Activated CD4-positive, alpha-beta T cell treated with anti-CD3 and anti-CD28 coated beads, Interleukin-2, amount 10 ng/mL, durations not matched to agents 24 days and 14 days (primary cell): Measurements from ENCODE around the gene PPIL3. TPM values are rescaled to one million over a fixed set of nuclear protein-coding genes. Genes with fewer than 3 reads are reported as not detected.

Experiments
- DNase-seq: peaks from one replicate; pipeline ENCODE4 v3.0.0; 2022
- H3K27ac Mint-ChIP-seq: one replicate; pipeline ENCODE4 v1.8.0; 2022; ENCODE audit warnings: mild to moderate bottlenecking, mixed read lengths
- H3K27me3 Mint-ChIP-seq: one replicate; pipeline ENCODE4 v1.8.0; 2022; ENCODE audit warnings: mixed read lengths
- H3K36me3 Mint-ChIP-seq: one replicate; pipeline ENCODE4 v1.8.0; 2022; ENCODE audit warnings: low read depth, mild to moderate bottlenecking, mixed read lengths
- H3K4me1 Mint-ChIP-seq: one replicate; pipeline ENCODE4 v1.8.0; 2021; ENCODE audit warnings: mixed read lengths
- H3K4me3 Mint-ChIP-seq: one replicate; pipeline ENCODE4 v1.8.0; 2022; ENCODE audit warnings: mild to moderate bottlenecking, moderate library complexity, mixed read lengths
- H3K9me3 Mint-ChIP-seq: one replicate; pipeline ENCODE4 v1.8.0; 2021; ENCODE audit warnings: mixed read lengths
- intact Hi-C: fragments of 100-400 bp; cut with micrococcal nuclease; formaldehyde crosslinking; loops from one replicate; pipeline ENCODE4 v1.15.1; 2023
- total RNA-seq: library from RNA; stranded (reverse); gene quantifications from 2 replicates; pipeline ENCODE4 v1.2.3, GENCODE V29; 2022

Gene PPIL3
- total RNA-seq, 1 donor from 2014 or later, result 52.6 TPM

- peaks cover 4% of the 10 kb centered on the region for H3K4me1 Mint-ChIP-seq
- peaks cover 22% of the 10 kb centered on the region for H3K36me3 Mint-ChIP-seq
- H3K27ac Mint-ChIP-seq, result no peak overlapping the region
Observed at GRCh38 chr2:200847939-200848338, 40.9 kb downstream of the PPIL3 start.

DNA sequence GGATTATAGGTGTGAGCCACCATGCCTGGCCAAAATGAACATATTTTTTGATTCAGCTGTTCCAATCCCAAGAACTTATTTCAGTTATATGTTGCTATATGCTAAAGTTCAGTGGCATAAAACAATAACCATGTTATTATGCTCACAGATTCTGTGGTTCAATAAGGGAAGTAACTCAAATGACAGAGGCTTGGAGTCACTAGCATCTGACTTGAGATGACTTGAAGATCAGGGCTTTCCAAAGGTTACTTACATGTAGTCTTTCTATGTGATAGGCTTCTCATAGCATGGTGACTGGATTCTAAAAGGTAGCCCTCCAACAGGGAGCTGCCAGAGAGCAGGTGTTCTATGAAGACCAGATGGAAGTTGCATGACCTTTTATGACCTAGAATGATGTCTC lies 41.6 kb downstream of the PPIL3 start:
- Mint-ChIP-seq H3K27ac (no peak overlapping the region), H3K9me3 (no peaks in the 10 kb centered on the region), H3K4me3 (no peak overlapping the region), H3K36me3 (peaks cover 16% of the 10 kb centered on the region), H3K27me3 (no peaks in the 10 kb centered on the region), H3K4me1 (peaks cover 2% of the 10 kb centered on the region)
- DNase-seq, result no peak
- intact Hi-C loops, result no loop called here

More at GRCh38 chr2:200847939-200848338, 40.9 kb downstream of the PPIL3 start:
- no peaks in the 10 kb centered on the region for H3K9me3 Mint-ChIP-seq
- DNase-seq, result no peak
- intact Hi-C loops, result no loop called here
- no peak overlapping the region for H3K4me3 Mint-ChIP-seq
- no peaks in the 10 kb centered on the region for H3K27me3 Mint-ChIP-seq

GRCh38 chr2:200845669-200846325 lies 43.1 kb downstream of the PPIL3 start:
- Mint-ChIP-seq H3K4me3 (no peak overlapping the region), H3K4me1 (peaks cover 2% of the 10 kb centered on the region), H3K27me3 (no peaks in the 10 kb centered on the region), H3K27ac (no peak overlapping the region), H3K9me3 (no peaks in the 10 kb centered on the region), H3K36me3 (peaks cover 6% of the 10 kb centered on the region)
- intact Hi-C loops, result no loop called here
- no peak for DNase-seq

GRCh38 chr2:200845194-200845593 lies 43.7 kb downstream of the PPIL3 start:
- Mint-ChIP-seq H3K9me3 (no peaks in the 10 kb centered on the region), H3K4me1 (no peaks in the 10 kb centered on the region), H3K27ac (no peak overlapping the region), H3K36me3 (no peaks in the 10 kb centered on the region), H3K4me3 (no peak overlapping the region), H3K27me3 (no peaks in the 10 kb centered on the region)
- no peak for DNase-seq
- intact Hi-C loops, result no loop called here

GRCh38 chr2:200843993-200844948 lies 44.6 kb downstream of the PPIL3 start:
- Mint-ChIP-seq H3K9me3 (no peaks in the 10 kb centered on the region), H3K4me1 (no peaks in the 10 kb centered on the region), H3K36me3 (no peaks in the 10 kb centered on the region), H3K4me3 (no peak overlapping the region), H3K27me3 (no peaks in the 10 kb centered on the region), H3K27ac (no peak overlapping the region)
- intact Hi-C loops, result no loop called here
- DNase-seq, result no peak

- Mint-ChIP-seq H3K4me3 (no peak overlapping the region), H3K4me1 (no peaks in the 10 kb centered on the region)
- intact Hi-C loops, result no loop called here
Observed at GRCh38 chr2:200839513-200839912, 49.4 kb downstream of the PPIL3 start.

DNA sequence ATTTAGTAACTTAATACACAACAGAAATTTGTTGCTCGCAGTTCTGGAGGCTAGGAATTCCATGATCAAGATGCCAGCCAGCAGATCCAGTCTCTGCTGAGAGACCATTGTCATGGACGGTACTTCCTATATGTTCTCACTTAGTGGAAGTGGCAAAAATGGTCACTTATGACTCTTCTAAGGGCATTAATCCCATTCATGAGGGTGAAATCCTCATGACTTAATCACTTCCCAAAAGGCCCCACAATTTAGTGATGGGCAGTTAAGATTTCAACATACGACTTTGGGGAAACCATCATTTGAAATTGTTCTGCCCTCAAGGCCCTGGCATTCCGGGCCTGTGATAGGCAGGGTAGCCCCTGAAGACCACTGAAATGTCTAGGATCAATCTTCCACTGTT lies 54.2 kb downstream of the PPIL3 start:
- peaks cover 16% of the 10 kb centered on the region for H3K9me3 Mint-ChIP-seq
- intact Hi-C loops, result no loop called here
- H3K27me3 Mint-ChIP-seq, result peaks cover 2% of the 10 kb centered on the region
- H3K4me3 Mint-ChIP-seq, result no peak overlapping the region
- DNase-seq, result no peak
- H3K36me3 Mint-ChIP-seq, result peaks cover 2% of the 10 kb centered on the region
- no peak overlapping the region for H3K27ac Mint-ChIP-seq
- H3K4me1 Mint-ChIP-seq, result peaks cover 2% of the 10 kb centered on the region

More at GRCh38 chr2:200839513-200839912, 49.4 kb downstream of the PPIL3 start:
- H3K36me3 Mint-ChIP-seq, result peaks cover 2% of the 10 kb centered on the region
- no peaks in the 10 kb centered on the region for H3K27me3 Mint-ChIP-seq
- no peak overlapping the region for H3K27ac Mint-ChIP-seq
- no peak for DNase-seq
- peaks cover 16% of the 10 kb centered on the region for H3K9me3 Mint-ChIP-seq

DNA sequence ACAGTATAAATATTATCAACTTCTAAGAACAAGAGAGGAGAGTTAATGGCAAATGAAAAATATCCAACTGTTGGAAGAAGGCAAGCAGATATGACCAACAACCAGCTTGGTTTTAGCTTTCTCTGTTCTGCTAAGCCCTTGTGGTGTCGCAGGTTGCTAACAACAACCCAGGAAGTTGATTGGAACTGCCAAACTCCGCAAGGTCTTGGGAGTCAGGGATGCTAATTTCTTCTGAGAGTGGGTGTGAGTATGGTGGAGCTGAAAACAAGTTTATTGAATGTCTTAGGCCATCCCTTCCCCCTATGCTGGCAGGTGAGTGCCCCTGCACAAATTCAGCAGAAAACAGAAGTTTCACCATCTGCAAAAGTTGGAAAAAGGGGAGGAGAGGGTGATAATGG lies 59.6 kb downstream of the PPIL3 start:
- H3K9me3 Mint-ChIP-seq, result no peaks in the 10 kb centered on the region
- no peak overlapping the region for H3K4me3 Mint-ChIP-seq
- H3K27me3 Mint-ChIP-seq, result peaks cover 2% of the 10 kb centered on the region
- intact Hi-C loops, result loop anchor here (2.0 kb wide), 1 partner anchor 14 kb away; no protein-coding TSS in a partner anchor
- H3K4me1 Mint-ChIP-seq, result peaks cover 7% of the 10 kb centered on the region
- no peak overlapping the region for H3K27ac Mint-ChIP-seq
- DNase-seq, result no peak
- H3K36me3 Mint-ChIP-seq, result peaks cover 16% of the 10 kb centered on the region

DNA sequence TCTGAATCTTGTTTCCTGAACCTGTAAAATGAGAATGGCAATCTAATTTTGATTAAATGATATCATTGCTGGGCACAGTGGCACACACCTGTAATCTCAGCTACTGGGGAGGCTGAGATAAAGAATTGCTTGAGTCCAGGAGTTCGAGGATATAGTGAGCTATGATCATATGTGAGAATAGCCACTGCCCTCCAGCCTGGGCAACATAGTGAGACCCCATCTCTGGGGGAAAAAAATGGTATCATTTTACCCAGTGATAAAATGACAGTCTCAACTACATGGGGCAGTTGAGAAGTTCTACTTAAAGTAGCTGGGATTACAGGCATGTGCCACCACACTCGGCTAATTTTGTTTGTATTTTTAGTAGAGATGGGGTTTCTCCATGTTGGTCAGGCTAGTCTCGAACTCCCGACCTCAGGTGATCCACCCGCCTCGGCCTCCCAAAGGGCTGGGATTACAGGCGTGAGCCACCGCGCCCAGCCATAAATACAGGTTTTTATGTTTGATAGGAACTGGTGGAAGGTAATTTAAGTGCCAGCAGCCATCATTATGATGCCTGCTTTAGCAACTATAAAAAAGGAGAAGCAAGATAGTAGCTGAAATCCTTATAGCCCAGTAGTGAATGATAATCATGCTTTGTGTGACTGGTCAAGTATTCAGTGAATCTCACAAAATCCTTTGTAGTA lies 60.2 kb downstream of the PPIL3 start:
- peaks cover 7% of the 10 kb centered on the region for H3K4me1 Mint-ChIP-seq
- no peak overlapping the region for H3K4me3 Mint-ChIP-seq
- DNase-seq, result no peak
- H3K27ac Mint-ChIP-seq, result no peak overlapping the region
- intact Hi-C loops, result loop anchor here (2.0 kb wide), 1 partner anchor 14 kb away; no protein-coding TSS in a partner anchor
- H3K36me3 Mint-ChIP-seq, result peaks cover 19% of the 10 kb centered on the region
- H3K27me3 Mint-ChIP-seq, result peaks cover 2% of the 10 kb centered on the region
- no peaks in the 10 kb centered on the region for H3K9me3 Mint-ChIP-seq

GRCh38 chr2:200828104-200828503 lies 60.8 kb downstream of the PPIL3 start:
- Mint-ChIP-seq H3K27me3 (peaks cover 2% of the 10 kb centered on the region), H3K4me3 (no peak overlapping the region), H3K4me1 (peaks cover 7% of the 10 kb centered on the region), H3K27ac (no peak overlapping the region), H3K36me3 (peaks cover 19% of the 10 kb centered on the region), H3K9me3 (no peaks in the 10 kb centered on the region)
- DNase-seq, result no peak
- intact Hi-C loops, result loop anchor here (2.0 kb wide), 1 partner anchor 13 kb away; no protein-coding TSS in a partner anchor

DNA sequence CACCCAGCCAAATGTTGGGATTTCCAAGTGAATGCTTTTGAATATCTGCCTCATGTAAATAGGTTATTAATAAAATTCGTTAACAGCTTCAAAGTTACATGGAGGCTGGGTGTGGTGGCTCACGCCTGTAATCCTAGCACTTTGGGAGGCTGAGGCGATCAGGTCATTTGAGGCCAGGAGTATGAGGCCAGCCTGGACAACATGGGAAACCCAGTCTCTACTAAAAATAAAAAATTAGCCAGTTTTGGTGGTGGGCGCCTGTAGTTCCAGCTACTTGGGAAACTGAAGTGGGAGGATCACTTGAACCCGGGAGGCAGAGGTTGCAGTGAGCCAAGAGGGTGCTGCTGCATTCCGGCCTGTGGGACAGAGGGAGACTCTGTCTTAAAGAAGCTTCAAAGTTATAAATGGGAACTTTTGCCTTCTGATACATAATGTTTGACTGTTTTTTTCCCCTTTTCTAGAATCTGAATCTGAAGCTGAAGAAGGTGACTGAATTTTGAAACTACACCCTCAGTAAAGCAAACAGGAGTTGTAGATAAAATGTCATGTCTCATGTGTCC lies 67.1 kb downstream of the PPIL3 start:
- Mint-ChIP-seq H3K27me3 (no peaks in the 10 kb centered on the region), H3K4me3 (no peak overlapping the region), H3K9me3 (no peaks in the 10 kb centered on the region), H3K4me1 (peaks cover 13% of the 10 kb centered on the region), H3K36me3 (peaks cover 60% of the 10 kb centered on the region), H3K27ac (peak overlapping the region; percentile 25)
- intact Hi-C loops, result no loop called here
- no peak for DNase-seq
